ENCODE data around the gene TMEM11.
A peak's percentile ranks its signal among the peaks of the same experiment; 100 is the strongest.

TMEM11 gene

GRCh38 chr17:21177854-21178600, 35.9 kb downstream of the TMEM11 start:
- DNase-seq (ENCODE audit: low read depth), result no peak

GRCh38 chr17:21177401-21177800, 36.6 kb downstream of the TMEM11 start:
- DNase-seq (ENCODE audit: low read depth), result no peak

- DNase-seq (ENCODE audit: low read depth), result no peak
Measured at GRCh38 chr17:21176773-21177395, 37.1 kb downstream of the TMEM11 start.

GRCh38 chr17:21174713-21175112, 39.2 kb downstream of the TMEM11 start:
- DNase-seq (ENCODE audit: low read depth), result peak; percentile 13

- no peak for DNase-seq (ENCODE audit: low read depth)
Measured at GRCh38 chr17:21174186-21174585, 39.8 kb downstream of the TMEM11 start.

- DNase-seq (ENCODE audit: low read depth), result no peak
Measured at GRCh38 chr17:21173543-21173942, 40.4 kb downstream of the TMEM11 start.

- DNase-seq (ENCODE audit: low read depth), result no peak
Measured at GRCh38 chr17:21172846-21173245, 41.1 kb downstream of the TMEM11 start.

- DNase-seq (ENCODE audit: low read depth), result no peak
Measured at GRCh38 chr17:21171970-21172510, 41.9 kb downstream of the TMEM11 start.

- no peak for DNase-seq (ENCODE audit: low read depth)
Measured at GRCh38 chr17:21171309-21171922, 42.5 kb downstream of the TMEM11 start.

GRCh38 chr17:21170809-21171208, 43.2 kb downstream of the TMEM11 start:
- no peak for DNase-seq (ENCODE audit: low read depth)

GRCh38 chr17:21169496-21169895, 44.5 kb downstream of the TMEM11 start:
- DNase-seq (ENCODE audit: low read depth), result no peak

GRCh38 chr17:21168555-21168865, 45.5 kb downstream of the TMEM11 start:
- no peak for DNase-seq (ENCODE audit: low read depth)

GRCh38 chr17:21167303-21167702, 46.7 kb downstream of the TMEM11 start:
- peak; percentile 42 for DNase-seq (ENCODE audit: low read depth)

GRCh38 chr17:21166595-21167210, 47.3 kb downstream of the TMEM11 start:
- peak; percentile 77 for DNase-seq (ENCODE audit: low read depth)

- DNase-seq (ENCODE audit: low read depth), result no peak
Measured at GRCh38 chr17:21165922-21166594, 47.9 kb downstream of the TMEM11 start.

GRCh38 chr17:21164620-21165019, 49.3 kb downstream of the TMEM11 start:
- DNase-seq (ENCODE audit: low read depth), result no peak

- no peak for DNase-seq (ENCODE audit: low read depth)
Measured at GRCh38 chr17:21164216-21164615, 49.7 kb downstream of the TMEM11 start.

GRCh38 chr17:21163101-21163500, 50.9 kb downstream of the TMEM11 start:
- DNase-seq (ENCODE audit: low read depth), result no peak

GRCh38 chr17:21162394-21162775, 51.6 kb downstream of the TMEM11 start:
- no peak for DNase-seq (ENCODE audit: low read depth)

GRCh38 chr17:21161498-21162393, 52.2 kb downstream of the TMEM11 start:
- peak; percentile 73 for DNase-seq (ENCODE audit: low read depth)

- DNase-seq (ENCODE audit: low read depth), result no peak
Measured at GRCh38 chr17:21160401-21160800, 53.6 kb downstream of the TMEM11 start.
